Activated CD4-positive, alpha-beta T cell treated with anti-CD3 and anti-CD28 coated beads for 1 hour (primary cell): ENCODE data around the gene SPAG17.
"Not testable (repeated sequence)": the region's sequence is repeated elsewhere in the genome, so short reads cannot be mapped to it uniquely, and the experiment has no call there.

Experiments used
- DNase-seq: peaks from one replicate; pipeline ENCODE4 v3.0.0-alpha.2; 2020

The SPAG17 gene

DNA sequence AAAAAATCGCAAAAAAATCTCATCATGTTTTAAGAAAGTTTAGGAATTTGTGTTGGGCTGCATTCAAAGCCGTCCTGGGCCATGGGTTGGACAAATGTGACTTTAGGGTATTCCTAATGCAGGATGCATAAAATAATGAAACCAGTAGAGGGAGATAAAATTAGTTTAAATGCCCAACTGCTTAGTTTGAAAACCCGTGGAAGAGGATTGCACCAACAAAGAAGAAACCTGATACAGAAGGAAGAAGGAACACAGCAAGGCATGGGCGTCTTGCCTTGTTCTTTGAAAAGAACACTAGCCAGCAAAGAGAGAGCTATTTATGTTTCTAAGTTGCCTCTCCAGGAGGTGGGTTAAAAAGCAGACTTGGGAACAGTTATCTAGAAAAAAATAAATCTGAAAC lies 217.6 kb downstream of the SPAG17 start:
- no peak for DNase-seq

DNA sequence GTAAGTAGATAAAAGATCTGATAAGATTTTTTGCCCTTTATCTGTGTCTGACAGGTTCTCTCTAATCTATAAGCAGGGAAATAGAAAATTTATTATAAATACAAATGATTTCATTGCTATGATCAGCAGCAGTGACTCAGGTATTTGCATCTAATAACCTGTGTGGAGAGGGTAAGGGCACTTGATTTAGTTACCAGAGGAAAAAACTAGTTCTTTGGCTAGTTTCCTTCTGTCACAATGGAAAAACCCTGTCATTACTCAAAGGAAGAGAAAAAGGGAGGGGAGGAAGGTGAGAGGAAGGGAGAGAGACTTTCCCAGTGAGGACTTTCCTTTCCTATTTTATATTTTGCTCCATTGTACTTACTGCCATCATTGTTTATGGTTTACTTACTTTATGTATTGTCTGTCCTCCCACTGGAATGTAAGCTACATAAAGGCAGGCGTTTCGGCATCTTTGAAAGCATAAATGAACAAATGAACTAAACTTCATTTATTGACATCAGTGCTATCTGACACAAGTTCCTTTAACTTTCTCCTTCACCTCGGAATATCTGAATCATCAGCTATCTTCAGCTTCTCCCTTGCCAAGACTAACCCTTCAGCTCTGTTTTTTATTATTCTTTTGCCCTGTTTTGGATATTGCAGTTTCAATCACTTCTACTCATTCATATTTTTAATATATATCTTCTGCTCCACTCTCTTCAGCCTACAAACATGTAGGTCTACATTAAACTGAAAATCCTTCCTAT lies 220.6 kb downstream of the SPAG17 start:
- DNase-seq: no peak

DNA sequence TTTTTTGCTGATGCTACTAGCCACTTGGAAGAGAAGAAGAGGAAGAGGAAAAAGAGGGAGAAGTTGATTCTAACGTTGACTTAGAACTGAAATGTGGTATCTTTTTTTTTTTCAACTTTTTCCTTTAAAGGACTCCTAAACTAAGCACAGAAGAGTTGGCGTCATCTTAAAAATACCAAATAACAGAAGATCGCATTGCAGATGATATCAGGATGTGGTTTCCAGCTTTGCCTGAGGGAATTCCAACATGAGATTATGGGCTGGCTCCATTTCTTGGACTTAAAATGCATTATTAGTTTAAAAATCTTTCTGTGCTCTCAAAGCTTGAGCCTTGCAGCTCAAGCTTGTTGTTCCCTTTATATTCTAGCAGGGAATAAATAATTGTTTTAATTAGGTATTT lies 225.7 kb downstream of the SPAG17 start:
- DNase-seq: no peak

DNA sequence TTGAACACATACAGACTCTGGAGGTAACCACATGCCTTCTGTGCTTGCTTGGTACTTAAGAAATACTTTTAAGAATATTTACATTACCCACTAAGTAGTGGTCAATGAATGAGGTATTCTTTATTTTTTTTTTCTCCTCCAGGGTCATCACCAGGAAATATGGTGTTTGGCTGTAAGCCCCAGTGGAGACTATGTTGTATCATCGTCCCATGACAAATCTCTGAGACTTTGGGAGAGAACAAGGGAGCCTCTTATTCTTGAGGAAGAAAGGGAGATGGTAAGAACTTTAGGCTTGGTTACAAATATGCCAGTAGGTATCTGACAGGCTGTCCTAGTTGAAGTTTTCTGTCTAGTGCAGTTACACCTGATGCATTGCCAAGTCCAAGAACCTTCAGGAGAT lies 232.6 kb downstream of the SPAG17 start:
- DNase-seq: no peak

DNA sequence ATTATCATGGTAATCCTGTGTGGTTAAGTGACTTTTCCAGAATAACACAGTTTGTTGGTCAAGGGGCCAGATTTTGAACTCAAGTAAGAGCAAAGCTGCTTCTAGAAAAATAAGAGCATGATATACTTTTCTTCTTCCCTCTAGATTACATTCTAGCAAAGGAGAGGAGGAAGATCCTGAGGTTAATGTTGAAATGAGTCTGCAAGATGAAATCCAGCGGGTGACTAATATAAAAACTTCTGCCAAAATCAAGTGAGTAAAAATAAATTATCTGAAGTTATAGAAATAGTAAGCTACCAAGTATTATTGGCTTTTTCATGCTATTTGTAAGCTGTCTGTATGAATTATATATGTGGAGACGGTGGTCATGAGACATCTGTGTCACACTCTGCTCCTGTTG lies 242.7 kb downstream of the SPAG17 start:
- DNase-seq: no peak

DNA sequence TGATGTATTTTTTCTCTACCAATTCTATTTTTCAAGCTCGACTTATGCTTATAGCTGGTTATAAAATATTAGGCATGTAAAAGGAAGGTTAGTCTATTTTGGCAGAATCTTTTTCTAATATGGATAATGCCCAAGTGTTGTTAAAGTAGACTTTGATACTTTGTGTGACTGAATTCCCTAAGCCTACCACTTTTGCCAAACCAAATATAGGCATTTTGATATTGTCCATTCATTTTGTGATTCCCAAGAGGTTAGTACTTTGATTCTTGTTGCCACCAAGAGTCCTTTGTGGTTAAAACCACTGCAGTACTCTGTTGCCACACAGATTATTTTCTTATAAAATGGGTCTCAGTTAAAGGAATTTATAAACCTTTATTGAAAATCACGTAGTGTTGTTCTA lies 251.3 kb downstream of the SPAG17 start:
- no peak for DNase-seq

DNA sequence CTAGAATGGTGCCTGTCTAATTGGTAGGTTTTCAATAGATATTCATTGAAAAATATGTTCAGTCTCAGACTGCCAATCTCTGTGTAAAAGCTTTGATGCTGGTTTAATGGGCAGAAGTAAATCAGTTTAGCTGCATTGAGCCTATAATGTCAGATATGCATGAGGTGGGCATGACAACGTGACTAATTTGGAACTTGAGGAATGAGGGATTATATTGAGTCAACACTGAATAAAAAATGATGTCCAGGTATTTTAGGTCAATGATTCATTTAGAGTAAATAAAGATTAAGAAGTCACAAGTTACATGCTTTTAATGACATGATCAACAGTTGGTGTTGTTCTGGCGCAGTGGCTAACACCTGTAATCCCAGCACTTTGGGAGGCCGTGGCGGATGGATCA lies 252.5 kb downstream of the SPAG17 start:
- no peak for DNase-seq

DNA sequence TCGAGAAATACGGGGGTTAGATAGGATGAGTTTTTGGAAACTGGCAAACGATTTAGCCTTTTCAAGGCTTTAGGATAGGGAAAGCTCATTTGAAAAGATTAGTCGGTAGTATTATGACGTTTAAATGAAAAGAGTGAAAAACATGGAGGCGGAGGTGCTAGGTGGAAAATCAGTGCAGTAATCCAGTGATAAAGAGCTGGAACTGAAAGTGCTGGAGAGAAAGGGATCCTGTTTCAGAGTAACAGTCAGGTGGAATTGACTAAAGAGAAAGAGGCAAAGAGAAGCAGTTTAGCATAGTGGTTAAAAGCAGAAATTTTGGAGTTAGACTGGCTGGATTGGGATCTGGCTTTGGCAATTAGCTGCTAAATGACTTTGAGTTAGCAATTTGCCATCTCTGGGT lies 254.5 kb downstream of the SPAG17 start:
- no peak for DNase-seq

DNA sequence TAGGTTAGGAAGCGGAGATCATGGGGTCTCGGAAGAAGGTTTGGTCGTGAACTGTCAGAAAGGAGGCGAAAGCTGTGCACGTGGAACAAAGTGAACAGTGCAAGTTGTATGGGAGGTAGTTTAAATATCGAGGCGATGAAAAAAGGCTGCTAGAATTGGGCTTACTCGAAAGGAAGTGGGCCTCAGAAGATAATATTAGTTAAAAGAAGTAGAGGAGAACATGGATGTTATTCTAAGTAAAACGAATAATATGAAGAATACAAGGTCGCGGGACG lies 254.9 kb downstream of the SPAG17 start:
- DNase-seq: no peak

DNA sequence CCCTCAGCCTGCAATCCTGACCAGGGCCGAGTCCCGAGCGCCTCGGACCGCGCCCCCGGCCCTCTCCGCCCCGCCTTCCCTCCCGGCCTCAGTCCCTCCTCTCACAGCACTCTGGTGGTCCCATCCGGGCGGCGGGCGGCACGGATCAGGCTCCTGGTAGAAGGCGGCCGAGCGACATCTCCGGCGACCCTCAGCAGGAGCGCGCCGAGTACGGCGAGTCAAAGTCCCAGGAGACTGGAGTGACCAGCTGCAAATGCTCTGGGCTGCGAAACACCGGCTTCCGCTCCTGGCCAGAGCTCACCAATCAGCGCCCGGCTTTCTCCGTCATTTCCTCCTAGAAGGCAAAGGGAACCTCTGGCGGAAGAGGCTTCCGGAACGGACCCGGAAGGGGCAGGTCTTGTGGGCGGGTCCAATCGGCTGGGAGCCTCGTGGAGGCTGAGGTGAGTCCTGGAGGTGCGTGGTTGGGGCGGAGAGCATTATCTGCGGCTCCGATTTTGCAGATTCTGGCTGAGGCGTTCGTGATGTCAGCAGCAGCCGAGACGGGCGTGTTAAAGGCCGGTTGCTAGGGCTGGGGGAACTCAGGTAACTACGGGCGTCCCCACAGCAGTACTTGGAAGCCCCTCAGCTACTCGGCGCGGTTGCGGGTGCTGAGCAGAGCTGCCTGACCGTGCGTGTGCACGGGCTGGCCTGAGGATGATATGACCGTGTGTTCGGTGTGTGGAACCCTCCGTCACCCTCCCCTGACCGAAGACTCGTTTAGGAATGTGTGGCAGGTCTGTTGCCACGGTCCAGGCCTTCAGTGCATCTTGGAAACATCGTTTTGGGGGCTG lies 255.5 kb downstream of the SPAG17 start, which contains the start of the genes GDAP2 and WDR3:
Gene GDAP2, minus strand, starts transcription at position 279 of the 830 bp plus-strand sequence. CDS start 9,264 bp downstream, outside the sequence.
Gene WDR3, plus strand, starts transcription at position 397 of the 830 bp plus-strand sequence. CDS start 3,581 bp downstream, outside the sequence.
- DNase-seq: peak; percentile 90

DNA sequence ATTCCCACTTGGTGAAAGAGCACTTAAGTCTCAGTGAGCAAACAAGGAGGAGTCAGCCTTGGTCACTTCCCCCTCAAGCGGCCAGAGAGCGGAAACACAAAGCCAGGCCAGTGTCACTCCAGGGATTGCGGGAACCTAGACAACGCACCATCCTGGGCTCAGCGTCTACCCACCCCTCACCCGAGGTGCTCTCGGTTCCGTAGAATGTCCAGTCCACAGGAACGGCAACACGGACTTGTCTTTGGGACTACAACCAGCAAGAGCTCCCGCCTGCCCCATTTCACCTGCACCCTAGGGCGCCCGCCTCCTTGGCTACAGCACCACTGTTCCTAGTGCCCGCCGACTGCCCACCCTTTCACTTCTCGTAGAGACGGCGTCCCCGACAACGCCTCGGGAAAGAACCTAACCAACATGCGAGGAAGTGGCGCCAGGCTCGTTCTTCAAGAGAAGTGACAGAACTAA lies 256.1 kb downstream of the SPAG17 start:
- DNase-seq: peak; percentile 16

DNA sequence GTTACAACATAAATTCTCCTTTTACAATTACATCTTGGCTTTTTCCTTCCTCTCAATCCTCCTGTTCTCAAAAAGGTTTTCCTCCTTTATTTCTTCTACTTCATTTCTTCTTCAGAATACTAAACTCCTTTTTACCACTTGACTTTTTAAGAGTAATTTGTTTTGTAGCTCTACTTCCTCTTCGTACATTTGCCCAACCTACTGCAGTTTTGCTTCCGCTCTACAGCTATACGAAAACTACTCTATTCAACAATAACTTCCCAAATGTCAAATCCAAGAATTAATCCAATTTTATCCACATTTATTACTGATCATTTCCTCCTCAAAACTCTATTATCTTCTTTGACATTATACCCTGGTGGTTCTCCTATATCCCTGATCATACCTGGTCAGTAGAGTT lies 259.0 kb downstream of the SPAG17 start:
- DNase-seq: no peak

DNA sequence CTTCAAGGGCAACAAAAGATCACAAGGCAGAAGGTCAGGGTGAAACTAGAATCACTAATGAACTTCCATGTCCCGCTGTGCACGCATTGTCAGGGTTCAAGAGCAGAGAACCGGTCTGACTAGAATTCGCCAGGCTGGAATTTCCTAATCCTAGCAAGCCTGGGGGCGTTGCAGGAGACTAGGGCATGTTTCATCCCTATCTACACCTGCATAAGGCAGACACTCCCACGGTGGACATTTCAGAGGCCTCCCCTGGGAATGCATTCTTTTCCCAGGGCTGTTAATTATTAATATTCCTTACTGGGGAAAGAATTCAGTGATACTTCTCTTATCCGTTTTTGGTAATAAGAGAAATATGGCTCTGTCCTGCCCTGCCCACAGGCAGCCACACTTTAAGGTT lies 262.3 kb downstream of the SPAG17 start:
- DNase-seq: not testable (repeated sequence)

DNA sequence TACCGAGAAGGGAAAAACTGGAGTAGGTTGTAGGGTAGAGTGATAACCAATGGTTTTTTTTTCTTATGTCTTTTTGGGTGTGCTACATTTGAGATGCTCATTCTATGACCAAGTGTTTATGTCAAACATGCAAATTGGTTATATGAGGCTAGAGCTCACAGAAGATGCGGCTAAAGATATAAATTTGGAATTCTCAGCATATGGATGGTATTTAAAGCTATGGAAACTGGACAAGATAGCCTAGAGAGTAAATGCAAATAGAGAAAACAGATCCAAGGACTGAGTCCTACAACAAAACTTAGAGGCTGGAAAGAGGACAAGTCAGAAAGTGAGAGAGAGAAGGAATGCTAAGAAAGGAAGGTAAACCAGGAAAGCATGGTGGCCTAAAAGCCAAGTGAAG lies 263.0 kb downstream of the SPAG17 start:
- no peak for DNase-seq

DNA sequence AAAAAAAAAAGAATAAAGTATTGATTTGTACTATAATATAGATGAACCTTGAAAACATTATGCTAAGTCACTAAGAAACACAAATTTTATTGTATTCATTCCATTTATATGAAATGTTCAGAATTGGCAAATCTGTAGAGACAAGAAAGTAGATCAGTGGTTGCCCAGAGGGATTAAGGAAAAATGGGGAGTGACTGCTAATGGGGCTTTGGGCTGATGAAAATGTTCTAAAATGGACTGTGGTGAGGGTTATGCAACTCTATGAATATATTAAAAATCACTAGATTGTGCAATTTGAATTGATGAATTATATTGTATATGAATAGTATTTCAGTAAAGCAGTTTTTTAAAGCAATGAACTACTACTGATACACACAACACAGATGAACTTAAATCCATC lies 265.7 kb downstream of the SPAG17 start:
- DNase-seq: no peak

DNA sequence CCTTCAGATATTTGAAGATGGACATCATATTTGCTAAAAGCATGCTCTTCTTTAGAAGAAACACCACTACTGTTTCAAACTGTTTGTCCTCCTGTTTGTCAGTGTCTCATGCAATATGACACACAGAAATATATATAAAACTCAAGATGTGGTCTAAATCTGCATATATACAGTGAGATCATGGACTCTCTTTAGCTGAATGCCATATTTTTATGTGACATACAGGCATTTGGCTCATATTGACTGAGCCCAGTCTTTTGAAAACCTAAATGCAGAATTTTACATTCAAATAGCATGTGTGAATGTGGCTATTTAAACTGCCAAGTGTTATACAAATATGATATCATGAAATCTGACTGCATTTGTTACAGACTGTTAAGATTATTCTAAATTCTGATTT lies 274.0 kb downstream of the SPAG17 start:
- no peak for DNase-seq

DNA sequence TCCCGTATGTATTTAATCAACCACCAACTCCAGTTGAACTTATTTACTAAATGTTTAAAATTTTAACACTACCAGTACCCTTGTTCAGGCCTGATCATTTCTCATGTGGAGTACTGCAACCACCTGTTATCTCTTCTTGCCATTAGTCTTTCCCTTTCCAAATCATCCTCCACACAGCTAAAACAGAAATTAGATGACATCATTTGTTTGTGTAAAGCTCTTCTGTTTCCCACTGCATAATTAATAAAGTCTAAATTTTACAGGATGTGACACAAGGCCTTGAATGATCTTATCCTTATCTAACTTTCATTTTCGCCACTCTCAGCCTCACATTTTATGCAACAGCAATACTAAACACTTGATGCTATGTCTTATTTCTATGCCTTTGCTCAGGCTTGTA lies 280.0 kb downstream of the SPAG17 start:
- DNase-seq: no peak

DNA sequence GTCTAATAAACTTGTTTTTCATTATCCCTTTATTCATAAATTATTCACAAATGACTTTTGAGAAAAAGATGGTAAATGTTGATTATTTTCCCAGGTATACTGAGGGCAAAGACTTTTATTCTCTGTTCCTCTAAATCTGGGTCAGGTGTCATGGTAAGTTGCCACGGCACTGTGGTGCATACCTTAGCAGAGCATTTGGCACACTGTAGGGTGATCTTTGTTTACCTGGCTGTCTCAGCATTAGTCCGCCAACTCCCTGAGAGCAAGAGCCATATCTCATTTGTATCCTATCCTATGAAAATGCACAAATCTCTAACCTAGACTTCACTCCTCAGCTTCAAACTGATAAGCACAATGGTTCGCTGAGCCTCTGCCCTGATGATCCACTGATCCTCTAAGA lies 280.5 kb downstream of the SPAG17 start:
- DNase-seq: no peak
